ENCODE measurements around the gene GATAD2B.

GATAD2B gene

DNA sequence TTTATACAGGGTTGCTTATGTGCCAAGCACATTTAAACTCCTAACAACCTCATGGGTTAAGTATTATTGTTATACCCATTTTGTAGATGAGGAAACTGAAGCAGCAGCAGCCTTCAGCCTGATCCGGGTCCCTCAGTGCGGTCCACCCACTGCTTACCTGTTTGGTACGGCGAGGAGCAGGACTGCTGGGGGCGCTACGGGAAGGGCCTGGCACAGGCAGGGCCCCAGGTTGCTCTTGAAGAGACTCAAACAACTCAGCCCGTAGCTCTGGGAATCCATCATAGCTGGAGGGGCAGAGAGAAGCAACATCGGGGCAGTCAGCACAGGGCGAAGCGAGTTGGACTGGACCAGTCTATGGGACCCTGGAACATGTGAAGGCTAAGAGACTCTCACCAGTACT is 14.6 kb upstream of the GATAD2B start:
- TF ChIP-seq GABPA (IDR thresholded peaks at IDR 0.05; ENCODE audit: low read depth): no peak
- TF ChIP-seq, protein P1, sequence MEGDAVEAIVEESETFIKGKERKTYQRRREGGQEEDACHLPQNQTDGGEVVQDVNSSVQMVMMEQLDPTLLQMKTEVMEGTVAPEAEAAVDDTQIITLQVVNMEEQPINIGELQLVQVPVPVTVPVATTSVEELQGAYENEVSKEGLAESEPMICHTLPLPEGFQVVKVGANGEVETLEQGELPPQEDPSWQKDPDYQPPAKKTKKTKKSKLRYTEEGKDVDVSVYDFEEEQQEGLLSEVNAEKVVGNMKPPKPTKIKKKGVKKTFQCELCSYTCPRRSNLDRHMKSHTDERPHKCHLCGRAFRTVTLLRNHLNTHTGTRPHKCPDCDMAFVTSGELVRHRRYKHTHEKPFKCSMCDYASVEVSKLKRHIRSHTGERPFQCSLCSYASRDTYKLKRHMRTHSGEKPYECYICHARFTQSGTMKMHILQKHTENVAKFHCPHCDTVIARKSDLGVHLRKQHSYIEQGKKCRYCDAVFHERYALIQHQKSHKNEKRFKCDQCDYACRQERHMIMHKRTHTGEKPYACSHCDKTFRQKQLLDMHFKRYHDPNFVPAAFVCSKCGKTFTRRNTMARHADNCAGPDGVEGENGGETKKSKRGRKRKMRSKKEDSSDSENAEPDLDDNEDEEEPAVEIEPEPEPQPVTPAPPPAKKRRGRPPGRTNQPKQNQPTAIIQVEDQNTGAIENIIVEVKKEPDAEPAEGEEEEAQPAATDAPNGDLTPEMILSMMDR (IDR thresholded peaks at IDR 0.05; ENCODE audit: insufficient read depth, low read length): no peak
- no peak for TF ChIP-seq SPI1 (IDR thresholded peaks at IDR 0.05; ENCODE audit: borderline replicate concordance, low read depth)
- TF ChIP-seq, protein P2, sequence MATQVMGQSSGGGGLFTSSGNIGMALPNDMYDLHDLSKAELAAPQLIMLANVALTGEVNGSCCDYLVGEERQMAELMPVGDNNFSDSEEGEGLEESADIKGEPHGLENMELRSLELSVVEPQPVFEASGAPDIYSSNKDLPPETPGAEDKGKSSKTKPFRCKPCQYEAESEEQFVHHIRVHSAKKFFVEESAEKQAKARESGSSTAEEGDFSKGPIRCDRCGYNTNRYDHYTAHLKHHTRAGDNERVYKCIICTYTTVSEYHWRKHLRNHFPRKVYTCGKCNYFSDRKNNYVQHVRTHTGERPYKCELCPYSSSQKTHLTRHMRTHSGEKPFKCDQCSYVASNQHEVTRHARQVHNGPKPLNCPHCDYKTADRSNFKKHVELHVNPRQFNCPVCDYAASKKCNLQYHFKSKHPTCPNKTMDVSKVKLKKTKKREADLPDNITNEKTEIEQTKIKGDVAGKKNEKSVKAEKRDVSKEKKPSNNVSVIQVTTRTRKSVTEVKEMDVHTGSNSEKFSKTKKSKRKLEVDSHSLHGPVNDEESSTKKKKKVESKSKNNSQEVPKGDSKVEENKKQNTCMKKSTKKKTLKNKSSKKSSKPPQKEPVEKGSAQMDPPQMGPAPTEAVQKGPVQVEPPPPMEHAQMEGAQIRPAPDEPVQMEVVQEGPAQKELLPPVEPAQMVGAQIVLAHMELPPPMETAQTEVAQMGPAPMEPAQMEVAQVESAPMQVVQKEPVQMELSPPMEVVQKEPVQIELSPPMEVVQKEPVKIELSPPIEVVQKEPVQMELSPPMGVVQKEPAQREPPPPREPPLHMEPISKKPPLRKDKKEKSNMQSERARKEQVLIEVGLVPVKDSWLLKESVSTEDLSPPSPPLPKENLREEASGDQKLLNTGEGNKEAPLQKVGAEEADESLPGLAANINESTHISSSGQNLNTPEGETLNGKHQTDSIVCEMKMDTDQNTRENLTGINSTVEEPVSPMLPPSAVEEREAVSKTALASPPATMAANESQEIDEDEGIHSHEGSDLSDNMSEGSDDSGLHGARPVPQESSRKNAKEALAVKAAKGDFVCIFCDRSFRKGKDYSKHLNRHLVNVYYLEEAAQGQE (IDR thresholded peaks at IDR 0.05; ENCODE audit: insufficient replicate concordance, low read depth): no peak
- TF ChIP-seq POLR2AphosphoS5 (IDR thresholded peaks at IDR 0.05; ENCODE audit: low read depth): no peak
- Histone ChIP-seq H3K4me3 (replicated peaks; ENCODE audit: insufficient read depth, low read length) (no peak overlapping the region), H3K27ac (replicated peaks) (no peak overlapping the region), H3K27me3 (ENCODE audit: insufficient read depth, poor library complexity, severe bottlenecking) (no peaks in the 10 kb centered on the region)
- DNase-seq (ENCODE audit: low read depth in 1 of 2, low spot score in 1 of 2): no peak

DNA sequence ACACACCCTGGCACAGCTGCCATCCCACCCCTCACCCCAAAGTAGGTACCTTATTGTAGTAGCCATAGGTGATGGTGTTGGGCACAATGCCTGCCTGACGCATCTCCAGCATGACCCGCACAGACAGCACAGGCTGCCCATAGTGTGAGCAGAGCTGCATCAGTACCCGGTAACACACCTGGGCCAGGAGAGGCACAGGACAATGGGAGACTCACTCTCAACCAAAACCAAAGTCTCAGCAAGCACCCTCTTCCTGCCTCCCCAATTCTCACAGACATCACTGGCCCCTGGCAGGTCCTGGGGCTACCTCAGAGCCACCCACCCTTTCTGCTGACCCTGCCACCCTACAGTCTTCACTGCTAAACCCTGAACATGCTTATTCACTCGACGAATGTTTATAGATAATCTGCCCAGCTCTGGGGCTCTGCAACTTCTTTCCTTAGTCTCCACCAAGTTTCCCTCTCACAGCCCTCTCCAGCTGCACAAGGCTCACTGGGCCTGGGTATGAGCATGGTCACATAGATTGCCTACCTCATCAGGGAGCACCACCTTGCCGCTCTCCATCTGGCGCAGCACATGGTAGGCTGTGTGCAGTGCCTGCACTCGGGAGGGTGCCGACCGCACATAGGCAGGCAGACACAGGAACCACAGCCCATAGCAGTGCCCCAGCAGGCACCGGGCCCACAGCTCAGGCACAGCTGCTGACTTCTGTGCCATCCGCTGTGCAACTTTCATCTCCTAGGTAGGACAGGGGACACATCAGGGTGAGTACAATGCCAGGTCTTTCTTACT is 13.4 kb upstream of the GATAD2B start:
- no peak overlapping the region for H3K27ac ChIP-seq (replicated peaks)
- no peak overlapping the region for H3K4me3 ChIP-seq (replicated peaks; ENCODE audit: insufficient read depth, low read length)
- TF ChIP-seq, protein P2 (IDR thresholded peaks at IDR 0.05; ENCODE audit: insufficient replicate concordance, low read depth): no peak
- no peak; the same call in 1 of the 2 replicates for TF ChIP-seq POLR2AphosphoS5 (IDR thresholded peaks at IDR 0.05; ENCODE audit: low read depth)
- no peak for TF ChIP-seq SPI1 (IDR thresholded peaks at IDR 0.05; ENCODE audit: borderline replicate concordance, low read depth)
- no peak for TF ChIP-seq GABPA (IDR thresholded peaks at IDR 0.05; ENCODE audit: low read depth)
- no peak for DNase-seq (ENCODE audit: low read depth in 1 of 2, low spot score in 1 of 2)
- no peaks in the 10 kb centered on the region for H3K27me3 ChIP-seq (ENCODE audit: insufficient read depth, poor library complexity, severe bottlenecking)

DNA sequence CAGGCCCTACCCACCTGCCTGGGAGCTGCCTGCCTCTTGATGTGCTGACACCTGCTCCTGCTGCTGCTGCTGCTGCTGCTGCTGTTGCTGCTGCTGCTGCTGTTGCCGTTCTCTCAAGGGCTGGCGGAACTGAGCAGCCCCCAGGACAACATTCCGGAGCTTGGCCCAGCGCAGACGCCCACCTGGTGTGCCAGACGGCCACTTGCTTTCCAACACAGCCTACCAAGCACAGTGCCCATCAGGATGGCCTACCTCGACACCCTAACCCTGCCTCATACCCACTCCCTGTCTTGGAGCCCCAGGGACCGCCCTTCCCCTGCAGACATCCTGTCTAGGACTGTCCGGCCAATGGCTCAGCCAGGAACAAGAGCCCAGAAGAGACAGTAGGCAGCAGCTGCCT is 12.0 kb upstream of the GATAD2B start:
- H3K27ac ChIP-seq (replicated peaks): no peak overlapping the region
- DNase-seq (ENCODE audit: low read depth in 1 of 2, low spot score in 1 of 2): no peak
- H3K27me3 ChIP-seq (ENCODE audit: insufficient read depth, poor library complexity, severe bottlenecking): no peaks in the 10 kb centered on the region
- H3K4me3 ChIP-seq (replicated peaks; ENCODE audit: insufficient read depth, low read length): no peak overlapping the region
- TF ChIP-seq POLR2AphosphoS5 (IDR thresholded peaks at IDR 0.05; ENCODE audit: low read depth): no peak
- no peak for TF ChIP-seq GABPA (IDR thresholded peaks at IDR 0.05; ENCODE audit: low read depth)
- no peak for TF ChIP-seq SPI1 (IDR thresholded peaks at IDR 0.05; ENCODE audit: borderline replicate concordance, low read depth)
- TF ChIP-seq, protein P2 (IDR thresholded peaks at IDR 0.05; ENCODE audit: insufficient replicate concordance, low read depth): no peak
- TF ChIP-seq, protein P1 (IDR thresholded peaks at IDR 0.05; ENCODE audit: insufficient read depth, low read length): no peak
